ENCODE results near the gene TNS3.

DNA sequence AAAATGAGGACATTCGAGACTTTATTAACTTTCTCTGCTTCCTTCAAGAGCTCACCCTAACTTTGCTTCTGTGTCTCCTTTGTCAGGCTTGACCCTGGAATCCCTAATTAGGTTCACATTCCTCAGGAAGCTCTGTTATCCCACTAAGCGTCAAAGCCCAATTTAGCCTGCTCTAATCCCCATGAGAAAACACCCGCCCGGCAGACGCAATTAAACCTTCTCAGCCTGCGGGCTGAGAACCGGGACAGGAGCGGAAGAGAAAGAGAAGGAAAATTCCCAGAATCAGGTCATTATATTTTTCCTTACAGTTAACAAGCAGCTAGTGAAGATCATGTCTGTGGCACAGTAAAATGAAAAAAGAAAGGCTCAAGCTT lies 93.0 kb downstream of the TNS3 start:
- no peak for TF ChIP-seq EP300 (IDR thresholded peaks at IDR 0.05)
- TF ChIP-seq, protein P1, sequence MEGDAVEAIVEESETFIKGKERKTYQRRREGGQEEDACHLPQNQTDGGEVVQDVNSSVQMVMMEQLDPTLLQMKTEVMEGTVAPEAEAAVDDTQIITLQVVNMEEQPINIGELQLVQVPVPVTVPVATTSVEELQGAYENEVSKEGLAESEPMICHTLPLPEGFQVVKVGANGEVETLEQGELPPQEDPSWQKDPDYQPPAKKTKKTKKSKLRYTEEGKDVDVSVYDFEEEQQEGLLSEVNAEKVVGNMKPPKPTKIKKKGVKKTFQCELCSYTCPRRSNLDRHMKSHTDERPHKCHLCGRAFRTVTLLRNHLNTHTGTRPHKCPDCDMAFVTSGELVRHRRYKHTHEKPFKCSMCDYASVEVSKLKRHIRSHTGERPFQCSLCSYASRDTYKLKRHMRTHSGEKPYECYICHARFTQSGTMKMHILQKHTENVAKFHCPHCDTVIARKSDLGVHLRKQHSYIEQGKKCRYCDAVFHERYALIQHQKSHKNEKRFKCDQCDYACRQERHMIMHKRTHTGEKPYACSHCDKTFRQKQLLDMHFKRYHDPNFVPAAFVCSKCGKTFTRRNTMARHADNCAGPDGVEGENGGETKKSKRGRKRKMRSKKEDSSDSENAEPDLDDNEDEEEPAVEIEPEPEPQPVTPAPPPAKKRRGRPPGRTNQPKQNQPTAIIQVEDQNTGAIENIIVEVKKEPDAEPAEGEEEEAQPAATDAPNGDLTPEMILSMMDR (IDR thresholded peaks at IDR 0.05) = no peak
